HCT116 (cell line): Measurements from ENCODE around the gene ZNF341. TPM values are rescaled to one million over a fixed set of nuclear protein-coding genes. Genes with fewer than 3 reads are reported as not detected.

Source experiments
- ATAC-seq: fragments of 200-7000 bp; cut with Tn5 transposase; 2 replicates; pipeline ENCODE4 v1.9.1; 2020; ENCODE audit warnings: mild to moderate bottlenecking, moderate library complexity
- BruUV-seq: library from RNA; stranded (reverse); fragments of 400-500 nt; replicated peaks from 2 replicates; lab custom pipeline; 2021; lab: Mats Ljungman, UMichigan
- CTCF ChIA-PET: fragments of 300-600 bp; sonication (Branson Sonifier 250); formaldehyde crosslinking; loops from one replicate; lab custom pipeline; 2021; ENCODE audit warnings: antibody characterized with exemption; lab: Charles Lee
- POLR2A ChIA-PET: fragments of 300-600, 350-600 bp; sonication (Branson Sonifier 250); formaldehyde crosslinking; loops from one replicate; lab custom pipeline; 2021; ENCODE audit warnings: antibody characterized with exemption; lab: Charles Lee
- RAD21 ChIA-PET, 2 experiments: fragments of 300-600 bp; sonication (Branson Sonifier 250); formaldehyde crosslinking; loops; one replicate each; lab custom pipeline; 2023; ENCODE audit warnings: low total read pairs in 2 of 2; ENCODE audit not compliant: uncharacterized antibody in 2 of 2, unreplicated experiment in 2 of 2, low non-redundant PET in 1 of 2; lab: Charles Lee
- DNase-seq: peaks from one replicate; pipeline ENCODE4 v3.0.0-alpha.2; 2010; ENCODE audit warnings: low read depth, low spot score
- H2AFZ ChIP-seq: fragments of 200-600 bp; shearing (Covaris generic), sonication (generic); 2 replicates; pipeline ENCODE4 v1.6.1; 2017; ENCODE audit warnings: low read depth, mixed run types, mixed read lengths, antibody characterized with exemption, low read length; ENCODE audit not compliant: poor library complexity, severe bottlenecking
- H3K27ac ChIP-seq: 2 replicates; pipeline ENCODE4 v1.5.1; 2012; ENCODE audit warnings: low read depth, low read length
- H3K27me3 ChIP-seq: fragments of 200-600 bp; sonication (generic); 2 replicates; pipeline ENCODE4 v1.6.1; 2016; ENCODE audit warnings: mixed run types, low read length, mixed read lengths; ENCODE audit not compliant: insufficient read depth
- H3K36me3 ChIP-seq, 2 experiments: fragments of 200-500 bp in 1 of 2; fragments of 200-600 bp in 1 of 2; sonication (Bioruptor generic) in 1 of 2; sonication (generic) in 1 of 2; 2 replicates each; pipeline versions ENCODE4 v1.5.1 to v1.6.1; 2014 to 2016; ENCODE audit warnings: low read length in 2 of 2, inconsistent platforms in 1 of 2, mixed read lengths in 1 of 2, mixed run types in 1 of 2; ENCODE audit not compliant: insufficient read depth in 2 of 2, control insufficient read depth in 1 of 2
- H3K4me1 ChIP-seq, 2 experiments: fragments of 200-600 bp in 1 of 2; sonication (generic) in 1 of 2; 2 replicates each; pipeline versions ENCODE4 v1.5.1 to v1.6.1; 2012 to 2017; ENCODE audit warnings: low read length in 2 of 2, inconsistent platforms in 1 of 2, mild to moderate bottlenecking in 1 of 2, mixed read lengths in 1 of 2, mixed run types in 1 of 2, moderate library complexity in 1 of 2; ENCODE audit not compliant: insufficient read depth in 2 of 2, control insufficient read depth in 1 of 2
- H3K4me2 ChIP-seq: fragments of 200-600 bp; sonication (generic); 2 replicates; pipeline ENCODE4 v1.6.1; 2017; ENCODE audit warnings: mixed run types, low read length, mixed read lengths
- H3K4me3 ChIP-seq, 2 experiments: fragments of 200-600 bp in 1 of 2; sonication (generic) in 1 of 2; replicated peaks in 1 of 2; 2 replicates each; pipeline ENCODE4 v1.5.1; 2011 to 2016; ENCODE audit warnings: low read length in 2 of 2, control low read depth in 1 of 2, low read depth in 1 of 2, mild to moderate bottlenecking in 1 of 2, mixed read lengths in 1 of 2, mixed run types in 1 of 2
- H3K79me2 ChIP-seq: fragments of 200-600 bp; sonication (generic); 2 replicates; pipeline ENCODE4 v1.6.1; 2017; ENCODE audit warnings: mild to moderate bottlenecking, mixed run types, low read length, moderate library complexity, mixed read lengths; ENCODE audit not compliant: insufficient read depth
- H3K9ac ChIP-seq: fragments of 200-600 bp; sonication (generic); 2 replicates; pipeline ENCODE4 v1.6.1; 2016; ENCODE audit warnings: low read length, mixed read lengths
- H3K9me2 ChIP-seq: fragments of 200-600 bp; sonication (generic), shearing (Covaris generic); 2 replicates; pipeline ENCODE4 v1.6.1; 2017; ENCODE audit warnings: mixed run types, mild to moderate bottlenecking, moderate library complexity; ENCODE audit not compliant: insufficient read depth
- H3K9me3 ChIP-seq, 2 experiments: fragments of 200-500 bp in 1 of 2; fragments of 200-600 bp in 1 of 2; sonication (Bioruptor generic) in 1 of 2; sonication (generic) in 1 of 2; 2 replicates each; pipeline ENCODE4 v1.6.1; 2014 to 2017; ENCODE audit warnings: low read length in 2 of 2, mixed read lengths in 2 of 2, inconsistent platforms in 1 of 2, low read depth in 1 of 2, mild to moderate bottlenecking in 1 of 2, mixed run types in 1 of 2, moderate library complexity in 1 of 2; ENCODE audit not compliant: control insufficient read depth in 1 of 2, insufficient read depth in 1 of 2
- H4K20me1 ChIP-seq: fragments of 200-600 bp; sonication (generic), shearing (Covaris generic); 2 replicates; pipeline ENCODE4 v1.6.1; 2017; ENCODE audit warnings: mixed run types, mild to moderate bottlenecking, moderate library complexity; ENCODE audit not compliant: insufficient read depth
- CBX3 ChIP-seq: IDR thresholded peaks from 2 replicates; pipeline ENCODE4 v1.6.1; 2012; ENCODE audit warnings: low read depth
- CEBPB ChIP-seq: IDR thresholded peaks from 2 replicates; pipeline ENCODE4 v1.6.1; 2012; ENCODE audit warnings: low read depth
- ELF1 ChIP-seq: IDR thresholded peaks from 2 replicates; pipeline ENCODE4 v1.6.1; 2012; ENCODE audit warnings: low read depth, borderline replicate concordance
- EZH2phosphoT487 ChIP-seq: fragments of 200-600 bp; IDR thresholded peaks from 2 replicates; pipeline ENCODE4 v1.6.1; 2018; ENCODE audit warnings: antibody characterized with exemption, borderline replicate concordance
- JUND ChIP-seq: IDR thresholded peaks from 2 replicates; pipeline ENCODE4 v1.6.1; 2012
- MAX ChIP-seq: IDR thresholded peaks from 2 replicates; pipeline ENCODE4 v1.6.1; 2012
- POLR2AphosphoS5 ChIP-seq: IDR thresholded peaks from 2 replicates; pipeline ENCODE4 v1.6.1; 2011; ENCODE audit warnings: mild to moderate bottlenecking, low read depth, low read length, moderate library complexity
- SIN3A ChIP-seq: IDR thresholded peaks from 2 replicates; pipeline ENCODE4 v1.6.1; 2012; ENCODE audit warnings: low read depth
- SP1 ChIP-seq: IDR thresholded peaks from 2 replicates; pipeline ENCODE4 v1.6.1; 2012; ENCODE audit warnings: low read depth
- TCF7L2 ChIP-seq: IDR thresholded peaks from 2 replicates; pipeline ENCODE4 v1.7.0; 2011; ENCODE audit warnings: borderline replicate concordance, inconsistent platforms; ENCODE audit not compliant: insufficient read depth, insufficient read length; ENCODE audit errors: extremely low read depth
- ZBTB33 ChIP-seq: IDR thresholded peaks from 2 replicates; pipeline ENCODE4 v1.6.1; 2011; ENCODE audit warnings: mild to moderate bottlenecking, low read length, moderate library complexity; ENCODE audit not compliant: insufficient replicate concordance; ENCODE audit errors: extremely low read depth
- ZFX ChIP-seq: fragments of 450-650 bp; IDR thresholded peaks from 2 replicates; pipeline ENCODE4 v1.6.1; 2017
- ZNF274 ChIP-seq: fragments of 200-500 bp; sonication (Bioruptor generic); IDR thresholded peaks from 2 replicates; pipeline ENCODE4 v1.6.1; 2014; ENCODE audit warnings: mild to moderate bottlenecking, low read depth, low read length, inconsistent platforms
- intact Hi-C: fragments of 100-400 bp; cut with micrococcal nuclease; formaldehyde crosslinking; loops from 2 replicates; pipeline ENCODE4 v1.10.0; 2022
- total RNA-seq: library from RNA; stranded (reverse); gene quantifications from one replicate; pipeline ENCODE4 v1.2.1, GENCODE V29; 2021; ENCODE audit not compliant: unreplicated experiment

Gene ZNF341
- total RNA-seq, 1 experiment from 2014 or later, result 4.9 TPM

- Histone ChIP-seq H3K4me1 (0 out of 4 replicates have a peak, but pooled peaks cover 0 to 4% of the 10 kb centered on the region in 2 experiments), H3K27ac (no peak overlapping the region), H3K4me2 (no peak overlapping the region), H3K9ac (no peak overlapping the region), H3K9me3 (no peaks in the 10 kb centered on the region), H4K20me1 (no peaks in the 10 kb centered on the region), H3K9me2 (no peaks in the 10 kb centered on the region), H3K27me3 (no peaks in the 10 kb centered on the region), H3K36me3 (no peaks in the 10 kb centered on the region), H3K4me3 (no peak overlapping the region), H3K79me2 (peaks cover 67% of the 10 kb centered on the region), H2AFZ (no peak overlapping the region)
- DNase-seq (no peak), ATAC-seq (no peak)
- BruUV-seq, result no TSS peak
- TF ChIP-seq SP1 (no peak), TCF7L2 (no peak), POLR2AphosphoS5 (no peak), ZBTB33 (no peak), JUND (no peak), ZFX (no peak), SIN3A (no peak), ELF1 (no peak), MAX (no peak), CBX3 (no peak), ZNF274 (no peak), EZH2phosphoT487 (no peak), CEBPB (no peak)
- ChIA-PET RAD21 (no interaction called here), POLR2A (no interaction called here), CTCF (no interaction called here)
- intact Hi-C loops, result no loop called here
These were observed 95.3 kb downstream of the ZNF341 start for GRCh38 chr20:33827109-33827508.
